Stomach (tissue), 4 donors: Measurements from ENCODE around the gene C20orf141.

Experiments
- EP300 ChIP-seq: sonication (generic); formaldehyde crosslinking; IDR thresholded peaks from one replicate; pipeline ENCODE4 v1.6.1; 2017; ENCODE audit warnings: antibody characterized with exemption
- TF ChIP-seq, protein P1 (sequence below), 7 experiments: fragments of 450-650 bp in 4 of 7; fragments of 200-600 bp in 3 of 7; sonication (generic) in 3 of 7; IDR thresholded peaks; one replicate each; pipeline ENCODE4 v1.5.1; 2016 to 2019; ENCODE audit warnings: antibody characterized with exemption in 7 of 7, control low read depth in 2 of 7, mild to moderate bottlenecking in 1 of 7

DNA sequence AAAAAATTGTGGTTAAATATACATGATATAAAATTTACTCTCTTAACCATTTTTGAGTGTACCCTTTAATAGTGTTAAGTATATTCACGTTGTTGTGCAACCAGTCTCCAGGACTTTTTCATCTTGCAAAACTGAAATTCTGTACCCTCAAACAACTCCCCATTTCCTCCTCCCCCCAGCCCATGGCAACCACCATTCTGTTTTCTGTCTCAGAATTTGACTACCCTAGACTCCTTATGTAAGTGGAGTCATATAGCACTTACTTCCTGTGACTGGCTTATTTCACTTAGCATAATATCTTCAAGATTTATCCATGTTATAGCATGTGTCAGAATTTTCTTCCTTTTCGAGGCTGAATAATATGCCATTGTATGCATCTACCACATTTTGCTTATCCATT, 30.8 kb downstream of the C20orf141 start:
- TF ChIP-seq, protein P1, sequence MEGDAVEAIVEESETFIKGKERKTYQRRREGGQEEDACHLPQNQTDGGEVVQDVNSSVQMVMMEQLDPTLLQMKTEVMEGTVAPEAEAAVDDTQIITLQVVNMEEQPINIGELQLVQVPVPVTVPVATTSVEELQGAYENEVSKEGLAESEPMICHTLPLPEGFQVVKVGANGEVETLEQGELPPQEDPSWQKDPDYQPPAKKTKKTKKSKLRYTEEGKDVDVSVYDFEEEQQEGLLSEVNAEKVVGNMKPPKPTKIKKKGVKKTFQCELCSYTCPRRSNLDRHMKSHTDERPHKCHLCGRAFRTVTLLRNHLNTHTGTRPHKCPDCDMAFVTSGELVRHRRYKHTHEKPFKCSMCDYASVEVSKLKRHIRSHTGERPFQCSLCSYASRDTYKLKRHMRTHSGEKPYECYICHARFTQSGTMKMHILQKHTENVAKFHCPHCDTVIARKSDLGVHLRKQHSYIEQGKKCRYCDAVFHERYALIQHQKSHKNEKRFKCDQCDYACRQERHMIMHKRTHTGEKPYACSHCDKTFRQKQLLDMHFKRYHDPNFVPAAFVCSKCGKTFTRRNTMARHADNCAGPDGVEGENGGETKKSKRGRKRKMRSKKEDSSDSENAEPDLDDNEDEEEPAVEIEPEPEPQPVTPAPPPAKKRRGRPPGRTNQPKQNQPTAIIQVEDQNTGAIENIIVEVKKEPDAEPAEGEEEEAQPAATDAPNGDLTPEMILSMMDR (IDR thresholded peaks at IDR 0.05) = no peak
- TF ChIP-seq EP300 = no peak
